ENCODE results near the gene GCNT1.
"Not testable (repeated sequence)": the region's sequence is repeated elsewhere in the genome, so short reads cannot be mapped to it uniquely, and the experiment has no call there.

The GCNT1 gene

DNA sequence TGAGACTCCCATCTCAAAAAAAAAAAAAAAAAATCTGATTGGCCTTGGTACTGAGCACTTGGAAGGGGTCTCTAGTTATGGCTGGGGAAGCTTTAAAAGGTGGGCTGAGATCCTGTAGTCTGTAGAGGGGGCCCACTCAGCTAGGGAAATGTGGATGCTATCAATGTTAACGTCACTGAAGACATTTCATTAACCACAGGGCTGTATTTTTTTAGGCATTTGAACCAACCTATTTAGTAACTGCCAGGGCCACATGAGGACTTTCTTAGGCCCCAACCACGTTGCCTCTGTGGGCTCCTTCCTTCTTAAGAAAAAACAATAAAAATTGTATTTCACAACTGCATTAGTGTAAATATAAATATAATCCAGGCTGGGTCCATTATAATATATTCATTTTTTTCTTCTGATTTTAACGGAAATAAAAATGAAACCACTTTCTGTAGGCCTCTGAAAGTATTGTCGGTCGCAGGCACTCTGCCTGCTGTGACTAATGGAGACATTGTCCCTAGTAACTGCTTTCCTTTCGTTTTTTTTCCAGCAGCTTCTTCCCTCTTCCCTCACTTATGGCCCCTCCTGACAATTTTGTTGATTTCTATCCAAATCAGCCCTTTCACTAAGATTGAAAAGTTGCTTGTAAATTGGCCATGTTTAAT, 71.6 kb downstream of the GCNT1 start:
- in situ Hi-C loops (cut with MboI; ENCODE audit: low sequenced_read_pairs): no loop called here

DNA sequence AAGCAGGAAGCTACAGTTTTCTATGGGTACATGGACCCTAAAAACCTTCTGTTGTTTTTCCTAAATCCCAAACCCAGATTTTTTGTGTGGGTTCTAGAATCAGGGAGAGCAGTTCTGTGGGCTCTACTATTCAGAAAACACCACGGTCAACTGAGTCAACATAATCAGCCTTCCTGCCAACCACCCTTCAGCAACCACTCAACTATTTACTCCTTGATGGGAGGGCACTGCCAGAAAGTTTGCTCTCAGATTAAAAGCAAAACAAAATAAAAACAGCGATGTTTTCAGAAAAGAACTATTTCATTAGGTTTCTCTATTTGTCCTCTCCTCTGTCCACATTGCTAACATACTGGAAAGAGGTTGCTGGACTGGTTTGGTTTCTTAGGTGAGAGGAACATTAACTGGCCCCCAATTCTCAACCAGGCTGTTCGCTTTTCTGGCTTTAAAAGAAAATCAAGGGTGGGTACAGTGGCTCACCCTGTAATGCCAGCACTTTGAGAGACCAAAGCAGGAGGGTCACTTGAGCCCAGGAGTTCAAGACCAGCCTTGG, 72.3 kb downstream of the GCNT1 start:
- in situ Hi-C loops (cut with MboI; ENCODE audit: low sequenced_read_pairs): no loop called here

- in situ Hi-C loops (cut with MboI; ENCODE audit: low sequenced_read_pairs): not testable (repeated sequence)
Measured at GRCh38 chr9:76532877-76533276, 73.9 kb downstream of the GCNT1 start.

GRCh38 chr9:76534026-76534425, 75.0 kb downstream of the GCNT1 start:
- in situ Hi-C loops (cut with MboI; ENCODE audit: low sequenced_read_pairs): no loop called here

DNA sequence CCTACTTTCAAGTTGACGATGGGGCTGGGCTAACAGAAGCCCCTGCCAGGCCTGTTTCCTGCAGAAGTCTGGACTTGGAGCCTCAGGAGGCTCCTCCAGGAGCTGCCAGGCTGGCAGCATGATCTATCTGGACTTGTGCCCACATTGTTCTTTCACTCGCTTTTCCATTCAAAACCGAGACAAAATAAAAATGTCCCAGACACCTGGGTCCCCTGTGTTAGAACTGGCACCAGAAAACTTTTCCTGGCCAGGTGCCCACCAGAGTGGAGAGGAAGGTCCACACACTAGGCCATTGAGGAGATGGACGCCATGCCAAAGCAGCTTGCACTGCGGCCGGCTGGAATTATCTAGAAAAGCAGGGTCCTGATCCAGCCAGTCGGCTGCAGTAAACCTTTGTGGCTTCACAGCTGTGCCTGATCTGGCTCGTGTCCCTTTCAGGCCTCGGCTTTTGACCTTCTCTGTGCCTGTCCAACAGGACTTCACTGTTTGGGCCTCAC, 78.2 kb downstream of the GCNT1 start:
- in situ Hi-C loops (cut with MboI; ENCODE audit: low sequenced_read_pairs): no loop called here

DNA sequence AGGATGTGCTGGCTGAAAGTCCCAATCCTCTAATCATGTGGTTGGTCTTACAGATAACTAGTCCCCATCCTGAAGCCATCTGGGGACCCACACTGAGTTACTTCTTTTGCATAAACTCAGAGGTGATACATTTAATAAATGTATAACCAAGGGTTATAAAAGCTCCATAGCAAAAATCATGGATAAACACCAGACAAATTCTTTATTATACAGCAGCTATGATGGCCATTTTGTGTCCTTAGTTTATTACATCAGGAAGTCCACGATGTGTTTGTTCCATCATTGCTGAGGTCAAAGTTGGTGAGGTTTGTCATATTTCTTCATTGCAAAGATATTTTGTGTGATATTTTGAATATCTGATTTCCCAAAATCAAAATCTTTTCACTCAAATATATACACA, 80.2 kb downstream of the GCNT1 start:
- in situ Hi-C loops (cut with MboI; ENCODE audit: low sequenced_read_pairs): no loop called here

GRCh38 chr9:76542360-76542759, 83.4 kb downstream of the GCNT1 start:
- in situ Hi-C loops (cut with MboI; ENCODE audit: low sequenced_read_pairs): no loop called here

- in situ Hi-C loops (cut with MboI; ENCODE audit: low sequenced_read_pairs): no loop called here
Measured at GRCh38 chr9:76545191-76545590, 86.2 kb downstream of the GCNT1 start.

GRCh38 chr9:76552181-76552580, 93.2 kb downstream of the GCNT1 start:
- in situ Hi-C loops (cut with MboI; ENCODE audit: low sequenced_read_pairs): no loop called here

DNA sequence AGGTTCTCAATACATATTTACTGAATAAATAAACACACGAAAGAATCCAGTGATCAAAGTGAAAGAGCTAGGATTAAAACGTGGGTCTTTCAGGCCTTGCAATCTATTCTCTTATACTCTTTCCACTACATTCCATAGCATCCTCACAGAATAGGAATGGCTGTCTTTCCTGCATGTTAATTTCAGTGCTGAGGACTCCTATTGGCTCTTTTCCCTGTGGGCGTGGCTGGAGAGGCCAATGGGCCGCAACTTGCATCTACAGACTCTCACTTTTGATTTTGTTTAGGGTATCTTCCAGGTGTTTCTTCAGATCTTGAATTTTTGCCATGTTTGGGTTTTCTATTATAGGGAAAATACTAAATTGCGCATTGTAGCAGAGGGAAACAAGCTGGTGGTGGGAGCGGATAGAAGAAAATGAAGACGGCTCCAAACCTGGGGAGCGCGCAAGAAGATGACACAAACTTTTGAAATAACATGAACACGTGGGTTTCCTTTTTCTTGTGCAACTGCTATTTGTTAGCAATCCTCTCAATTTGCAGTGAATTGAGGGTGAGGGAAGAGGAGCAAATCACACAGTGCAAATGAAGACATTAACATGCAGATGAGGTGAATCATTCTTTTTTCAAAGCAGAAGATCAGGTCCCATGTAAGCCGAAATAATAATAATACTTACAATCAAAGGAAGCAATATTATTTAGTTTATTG, 93.9 kb downstream of the GCNT1 start:
- in situ Hi-C loops (cut with MboI; ENCODE audit: low sequenced_read_pairs): no loop called here

GRCh38 chr9:76553680-76554079, 94.7 kb downstream of the GCNT1 start:
- in situ Hi-C loops (cut with MboI; ENCODE audit: low sequenced_read_pairs): no loop called here
